GM18868 (cell line): Measurements from ENCODE around the gene TEX2.
A peak's percentile ranks its signal among the peaks of the same experiment; 100 is the strongest.

ENCODE experiments used
- ATAC-seq: cut with Tn5 transposase; IDR thresholded peaks from one replicate; pipeline ENCODE4 v1.9.1; 2021; ENCODE audit warnings: mild to moderate bottlenecking, moderate library complexity; ENCODE audit not compliant: unreplicated experiment

TEX2 gene

DNA sequence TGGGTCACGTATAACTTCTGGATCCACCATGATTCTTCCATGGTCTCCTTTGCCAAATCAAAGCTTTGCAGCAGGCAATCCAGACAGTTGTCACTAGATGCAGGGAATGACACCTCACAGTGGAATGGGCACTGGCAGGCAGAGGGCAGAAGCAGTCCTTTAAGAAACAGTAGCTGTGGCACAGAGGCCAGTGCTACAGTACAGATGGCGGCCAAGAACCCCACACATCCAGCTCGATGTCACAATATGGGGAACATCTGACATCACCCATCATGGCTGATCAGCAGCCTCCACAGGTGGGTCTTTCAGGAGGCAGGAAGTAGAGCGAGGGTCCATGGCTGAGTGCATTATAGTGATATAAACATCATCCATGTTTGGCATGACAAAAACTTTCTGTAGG lies 114.4 kb downstream of the TEX2 start:
- ATAC-seq: no peak

DNA sequence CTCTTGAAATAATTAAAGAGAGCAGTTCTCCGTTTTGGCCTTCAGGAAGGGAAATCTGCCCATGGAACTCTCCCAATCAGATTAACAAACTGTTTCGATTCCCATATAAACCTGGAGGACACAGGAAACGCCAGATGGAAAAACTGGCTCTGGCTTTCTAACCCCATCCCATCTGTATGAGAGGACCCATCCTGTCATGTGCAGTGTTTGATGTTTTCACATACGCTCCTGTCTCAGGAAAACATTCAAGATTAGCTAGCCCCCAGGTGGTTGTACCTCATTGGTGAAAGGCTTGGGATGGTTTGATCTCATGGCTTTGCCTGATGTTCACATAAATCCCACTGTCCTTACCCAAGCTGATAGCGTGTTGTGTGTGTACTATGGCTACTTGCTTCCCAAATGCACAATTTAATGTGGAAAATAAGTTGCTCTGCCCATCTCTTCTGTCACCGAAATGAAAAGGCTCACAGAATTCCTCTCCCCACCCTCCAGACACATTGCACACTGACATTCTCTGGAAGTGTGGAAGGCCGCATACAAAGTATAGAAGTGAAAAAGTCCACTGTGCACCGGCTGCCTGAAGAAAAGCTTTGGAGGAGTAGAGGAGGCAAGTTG lies 114.9 kb downstream of the TEX2 start:
- no peak for ATAC-seq

DNA sequence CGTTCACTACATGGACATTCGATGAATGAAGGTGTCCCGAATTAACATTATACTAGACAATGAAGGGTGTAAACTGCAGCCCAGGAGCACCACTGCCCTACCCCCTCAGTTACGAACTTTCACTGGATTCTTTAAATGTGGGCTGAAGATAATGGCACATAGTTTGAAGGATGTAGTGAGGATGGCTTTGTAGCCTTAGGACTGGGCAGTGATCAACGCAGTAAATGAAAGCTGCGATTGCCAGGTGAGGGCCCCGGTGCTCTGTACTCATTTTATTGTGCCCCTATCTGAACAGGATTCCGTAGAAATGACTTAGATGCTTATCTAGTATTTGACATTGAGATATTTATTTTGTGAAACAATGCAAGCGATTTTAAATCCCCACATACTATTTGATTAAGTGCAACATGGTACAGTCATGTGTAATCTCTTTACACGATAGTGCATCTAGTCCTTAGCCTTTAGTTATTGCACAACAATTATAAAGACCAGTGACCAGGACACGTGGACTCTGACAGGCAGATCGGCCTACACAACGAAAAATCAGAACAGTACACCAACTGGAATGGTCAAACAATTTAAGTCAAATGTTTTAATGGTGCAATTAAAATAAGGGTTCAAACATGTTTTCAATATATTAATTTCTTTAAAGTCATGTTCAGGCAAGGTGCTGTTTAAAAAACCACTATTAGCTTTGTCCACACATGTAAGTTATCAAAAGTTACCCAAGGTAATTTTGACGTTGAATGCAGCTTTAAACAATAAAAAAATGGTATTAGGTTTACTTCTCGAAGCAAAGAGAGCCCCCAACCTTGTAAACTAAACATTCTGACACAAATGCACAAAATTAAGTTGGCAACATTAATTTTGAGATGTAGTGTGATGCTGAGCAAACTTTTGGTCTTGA lies 115.7 kb downstream of the TEX2 start:
- no peak for ATAC-seq

DNA sequence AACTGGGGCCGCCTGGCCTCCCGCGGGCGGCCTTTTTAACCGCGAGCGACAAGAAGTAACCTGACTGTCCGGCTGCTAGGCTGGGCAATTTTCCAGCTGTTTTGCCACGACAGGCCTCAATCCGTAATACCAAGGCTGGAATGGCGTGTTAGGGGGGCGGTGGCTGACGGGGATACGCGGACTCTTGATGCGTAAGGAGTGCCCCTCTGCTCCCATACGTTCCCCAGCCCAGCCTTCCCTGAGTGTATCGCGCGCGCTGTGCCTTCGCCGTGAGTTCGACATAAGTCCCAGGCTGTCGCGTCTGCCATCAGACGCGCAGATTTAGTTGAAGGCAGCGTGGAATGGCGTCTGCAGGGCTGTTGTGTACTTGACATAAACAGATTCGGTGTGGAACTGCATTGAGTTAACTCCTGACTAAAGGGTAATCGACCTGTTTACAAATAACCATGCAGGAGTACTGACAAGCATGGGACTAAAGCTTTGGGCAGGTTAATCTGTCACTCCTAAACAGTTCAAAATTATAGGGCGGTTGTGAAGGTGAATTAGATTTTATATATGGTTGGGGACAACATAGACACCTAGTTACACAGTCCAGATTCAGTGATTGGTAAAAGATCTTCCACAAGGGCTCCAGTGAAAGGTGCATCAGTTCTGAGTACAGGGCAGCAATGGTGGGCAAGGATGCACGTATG lies 116.5 kb downstream of the TEX2 start:
- no peak for ATAC-seq

DNA sequence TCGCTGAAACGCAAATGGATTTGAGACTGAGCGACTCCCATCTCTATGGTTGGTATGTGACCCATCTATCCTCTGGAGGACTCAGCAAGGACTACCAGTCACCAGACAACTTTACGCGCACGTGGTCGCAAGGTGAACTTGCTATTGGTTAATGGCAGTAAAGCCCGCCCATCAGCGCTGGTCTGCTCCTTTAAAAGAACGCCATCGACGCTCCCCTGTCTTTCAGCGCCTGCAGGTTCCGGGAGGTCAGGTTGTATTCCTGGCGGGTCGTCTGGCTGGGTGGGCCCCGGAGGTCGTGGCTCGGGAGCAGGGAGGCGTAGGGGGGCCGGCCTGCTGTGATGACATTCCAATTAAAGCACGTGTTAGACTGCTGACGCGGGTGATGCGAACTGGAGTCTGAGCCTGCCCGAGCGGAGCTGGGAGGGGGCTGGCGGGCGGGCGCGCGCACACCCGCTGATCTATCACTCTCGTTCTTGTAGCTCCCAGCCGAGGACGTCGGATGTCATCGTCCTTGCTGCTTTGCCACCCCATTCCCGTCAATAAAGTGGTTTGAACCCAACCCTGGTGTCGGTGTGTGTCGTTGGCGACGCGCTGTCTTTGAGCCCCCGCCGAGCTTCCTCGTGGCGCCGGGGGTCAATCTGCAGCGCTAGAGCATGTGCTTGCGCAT lies 117.2 kb downstream of the TEX2 start:
- peak; percentile 95 for ATAC-seq

DNA sequence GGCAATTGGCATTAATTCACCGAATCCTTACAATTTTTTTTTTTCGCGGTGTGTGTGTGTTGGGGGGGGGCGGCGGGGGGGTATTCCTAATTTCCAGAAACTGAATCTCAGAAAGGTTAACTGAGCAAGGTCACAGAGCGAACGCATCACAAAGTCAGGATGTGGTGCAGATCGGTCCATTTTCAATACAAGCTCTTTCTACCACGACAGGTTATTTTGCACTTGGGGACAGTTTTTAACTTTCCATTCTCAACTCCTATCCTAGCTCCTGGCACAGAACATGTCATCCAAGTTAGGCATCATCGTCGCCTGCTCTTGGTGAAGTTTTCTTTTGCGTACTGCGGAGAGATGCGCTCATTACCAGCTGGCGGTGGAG lies 117.7 kb downstream of the TEX2 start:
- no peak for ATAC-seq

DNA sequence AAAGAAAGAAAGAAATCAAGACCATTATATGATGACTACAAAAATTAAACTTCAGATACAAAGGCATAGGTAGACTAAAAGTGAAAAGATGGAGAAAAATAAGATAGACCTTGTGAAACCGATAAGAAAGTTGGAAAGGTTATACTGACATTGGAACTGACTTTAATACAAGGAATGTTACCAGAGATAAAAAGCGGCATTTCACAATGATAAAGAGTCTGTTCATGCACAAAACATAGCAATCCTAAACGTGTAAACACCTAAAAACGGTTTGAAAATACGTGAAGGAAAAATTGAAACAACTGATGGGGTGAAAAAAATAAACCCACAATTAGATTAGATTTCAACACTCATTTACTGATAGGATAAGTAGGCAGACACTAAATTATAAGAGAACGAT lies 123.5 kb downstream of the TEX2 start:
- no peak for ATAC-seq

DNA sequence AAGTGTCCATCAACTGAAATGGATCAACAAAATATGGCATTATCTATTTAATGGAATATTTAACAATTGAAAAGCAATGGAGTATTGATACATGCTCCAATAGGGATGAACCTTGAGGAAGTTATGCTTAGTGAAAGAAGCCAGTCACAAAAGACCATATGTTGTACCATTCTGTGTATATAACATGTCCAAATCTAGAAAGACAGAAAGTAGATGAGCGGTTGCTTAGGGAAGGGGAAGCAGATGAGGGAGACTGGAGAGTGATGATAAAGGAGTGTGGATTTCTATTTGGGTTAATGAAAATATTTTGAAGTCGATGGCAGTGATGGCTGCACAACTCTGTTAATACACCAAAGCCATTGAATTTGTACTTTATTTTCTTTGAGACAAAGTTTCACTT lies 124.6 kb downstream of the TEX2 start:
- no peak for ATAC-seq

DNA sequence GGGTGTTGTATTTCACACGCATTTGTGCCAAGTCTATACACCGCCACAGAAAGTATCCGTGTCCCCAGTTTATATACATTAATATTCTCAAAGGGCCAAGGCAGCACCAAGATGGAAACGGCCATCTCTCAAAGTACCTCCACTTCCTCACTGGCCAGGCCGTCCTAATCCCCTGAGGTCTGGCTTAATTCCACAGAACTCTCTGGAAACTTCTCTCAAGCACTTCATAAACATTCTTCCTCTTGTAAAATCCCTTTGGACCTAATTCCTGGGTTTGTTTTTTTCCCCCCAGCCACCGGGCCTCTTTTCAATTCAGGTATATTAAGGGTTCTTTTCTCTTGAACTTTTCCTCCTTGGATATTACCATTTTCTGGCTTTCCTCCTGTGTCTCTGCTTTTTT lies 128.1 kb downstream of the TEX2 start:
- no peak for ATAC-seq

DNA sequence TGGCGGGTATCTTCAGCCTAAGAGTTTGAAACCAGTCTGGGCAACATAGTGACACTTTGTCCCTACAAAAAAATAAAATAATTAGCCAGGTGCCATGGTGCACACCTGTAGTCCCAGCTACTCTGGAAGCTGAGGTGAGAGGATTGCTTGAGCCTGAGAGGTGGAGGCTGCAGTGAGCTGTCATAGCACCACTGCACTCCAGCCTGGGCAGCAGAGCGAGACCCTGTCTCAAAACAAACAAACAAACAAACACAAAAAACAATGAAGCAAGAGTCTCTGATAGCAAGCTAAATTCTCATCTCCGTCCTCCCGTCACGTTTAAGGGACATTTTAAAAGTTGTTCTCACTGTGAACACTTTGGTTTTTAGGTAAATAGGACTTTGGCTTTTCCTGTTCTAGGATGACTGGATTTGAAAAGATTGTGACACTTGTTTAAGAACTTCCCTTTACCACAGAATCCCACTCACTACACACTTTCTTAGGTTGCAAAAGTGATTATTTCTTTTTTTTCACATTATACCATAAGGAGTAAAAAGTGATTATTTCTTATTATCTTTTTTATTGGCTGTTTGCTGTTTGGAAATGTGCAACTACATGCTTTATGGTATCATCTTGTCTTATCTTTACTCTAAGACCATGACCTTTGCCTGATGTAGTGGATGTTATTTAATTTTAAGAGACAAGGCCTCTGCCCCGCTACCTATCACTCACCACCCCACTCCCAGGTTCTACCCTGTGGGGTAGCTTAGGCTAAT lies 128.7 kb downstream of the TEX2 start:
- no peak for ATAC-seq

DNA sequence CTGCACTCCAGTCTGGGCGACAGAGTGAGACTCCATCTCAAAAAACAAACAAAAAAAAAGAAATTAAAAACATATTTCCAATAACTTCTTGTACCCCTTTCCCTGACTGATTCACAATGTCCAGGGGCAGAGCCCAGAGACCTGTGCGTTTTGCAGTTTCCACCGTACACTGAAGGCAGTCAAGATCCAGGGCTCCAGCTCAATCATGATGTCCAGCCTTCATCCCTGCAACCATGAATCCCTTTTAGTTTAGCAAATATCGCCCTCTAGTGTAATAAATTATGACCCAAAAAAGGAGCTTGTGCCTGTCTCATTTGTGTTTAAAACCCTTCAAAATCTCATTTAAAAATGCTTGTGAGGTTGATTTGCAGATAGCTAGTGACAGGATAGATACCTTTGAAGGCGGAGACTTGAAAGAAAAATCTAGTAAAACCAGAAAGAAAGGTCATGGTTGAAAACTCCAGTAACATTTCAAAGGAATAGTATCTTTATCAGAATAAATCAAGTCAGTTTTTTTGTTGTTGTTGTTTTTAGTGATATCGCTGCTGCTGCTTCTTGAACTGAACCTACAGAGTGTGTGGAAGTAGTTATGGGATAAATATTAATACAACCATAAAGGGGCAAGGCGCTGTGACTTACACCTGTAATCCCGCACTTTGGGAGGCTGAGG lies 129.4 kb downstream of the TEX2 start:
- no peak for ATAC-seq

DNA sequence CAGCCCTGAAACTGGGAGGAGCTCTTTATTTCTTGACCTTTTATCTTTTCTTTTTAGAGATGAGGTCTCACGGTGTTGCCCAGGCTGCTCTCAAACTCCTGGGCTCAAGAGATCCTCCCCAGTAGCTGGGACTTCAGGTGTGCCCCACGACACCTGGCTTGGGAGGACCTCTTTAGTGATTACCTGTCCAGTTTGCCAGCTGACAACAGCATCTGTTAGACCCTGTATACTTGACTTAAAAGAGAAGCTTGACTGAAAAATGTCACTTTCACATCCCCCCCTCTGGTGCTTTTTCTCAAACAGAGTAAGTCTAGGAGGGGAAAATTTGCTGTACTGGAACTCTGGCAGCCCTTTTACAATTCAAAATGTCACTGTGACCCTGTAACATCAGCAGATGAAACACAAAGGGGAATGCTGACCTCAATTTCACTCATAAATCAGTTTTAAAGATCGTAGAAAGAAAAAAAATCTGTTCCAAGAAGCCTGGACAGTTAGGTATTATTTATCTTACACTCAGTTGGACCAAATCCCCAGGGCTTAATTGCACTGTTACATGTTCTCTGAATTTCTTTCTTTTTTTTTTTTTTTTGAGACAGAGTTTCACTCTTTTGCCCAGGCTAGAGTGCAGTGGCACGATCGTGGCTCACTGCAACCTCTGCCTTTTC lies 131.3 kb downstream of the TEX2 start:
- no peak for ATAC-seq

DNA sequence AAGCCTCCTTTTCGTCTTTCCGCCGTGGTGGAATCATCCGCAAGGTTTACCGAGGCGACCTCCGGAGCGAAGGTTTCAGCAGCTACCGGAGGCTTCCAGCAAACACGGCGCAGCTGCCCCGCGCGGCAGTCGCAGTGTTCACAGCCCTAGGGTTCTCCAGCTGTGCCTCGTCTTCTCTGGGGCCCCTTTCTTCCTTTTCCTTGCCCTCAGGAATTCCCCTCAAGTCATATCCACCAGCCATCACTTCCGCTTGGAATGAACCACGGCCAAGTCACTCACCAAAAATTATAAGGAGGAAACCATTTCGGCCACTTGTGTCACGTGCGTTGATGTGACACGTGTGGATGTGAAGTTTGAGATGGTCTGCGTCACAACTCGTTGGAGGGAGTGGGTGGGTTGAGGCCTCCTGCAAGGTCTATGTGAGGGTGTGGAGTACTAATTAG lies 132.5 kb downstream of the TEX2 start:
- peak; percentile 24 for ATAC-seq

DNA sequence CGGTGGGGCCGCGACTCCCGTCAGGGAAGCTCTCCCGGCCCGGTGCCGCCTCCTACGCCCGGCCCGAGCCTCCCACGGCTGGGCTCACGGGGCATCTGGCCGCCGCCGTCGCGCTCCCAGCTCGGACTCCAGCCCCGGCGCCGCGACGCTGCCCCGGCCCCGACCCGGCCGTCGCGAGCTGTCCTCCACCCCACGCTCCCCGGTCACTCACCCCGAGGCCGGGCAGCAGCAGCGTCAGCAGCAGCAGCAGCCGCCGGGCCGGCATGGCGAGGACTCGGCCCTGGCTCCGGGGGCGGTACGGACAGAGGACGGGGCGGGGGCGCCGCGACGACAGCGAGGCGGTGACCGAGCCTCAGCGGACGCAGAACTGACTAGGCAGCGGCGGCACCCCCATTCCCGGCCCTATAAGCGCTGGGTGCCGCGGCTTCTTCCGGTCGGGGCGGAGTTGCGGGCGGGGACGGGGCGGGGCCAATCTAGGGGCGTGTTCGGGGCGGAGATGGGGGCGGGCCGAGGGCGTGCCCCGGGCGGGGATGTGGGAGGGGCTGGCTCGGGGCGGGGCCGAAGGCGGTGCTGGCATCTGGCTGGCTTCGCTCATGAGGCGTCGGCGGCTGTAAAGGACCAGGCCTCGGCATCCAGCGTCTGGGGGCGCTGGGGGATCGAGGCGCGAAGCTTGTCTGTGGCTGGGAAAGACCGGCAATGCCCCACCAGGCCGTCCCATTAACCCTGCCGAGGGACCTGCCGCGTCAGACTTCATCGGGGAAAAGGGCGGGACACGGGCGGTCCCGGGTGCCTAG lies 133.1 kb downstream of the TEX2 start, which contains the start of gene ERN1:
ERN1 (minus strand) TSS at position 380 of the 794 bp plus-strand sequence; CDS start at position 265, 115 bp downstream.
- peak; percentile 68 for ATAC-seq

DNA sequence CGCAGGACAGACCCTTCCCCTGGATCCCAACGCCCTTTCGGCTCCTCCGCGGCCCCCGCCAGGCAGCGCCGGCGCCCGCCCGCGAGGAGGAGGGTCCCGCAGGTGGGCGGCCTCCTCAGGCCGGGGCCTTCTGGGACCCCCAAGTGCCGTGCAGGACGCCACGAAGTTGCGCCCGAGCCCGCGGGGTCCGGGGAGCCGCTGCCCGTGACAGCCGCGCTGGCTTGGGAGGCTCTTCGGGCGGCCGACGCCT lies 133.6 kb downstream of the TEX2 start:
- ATAC-seq: no peak

DNA sequence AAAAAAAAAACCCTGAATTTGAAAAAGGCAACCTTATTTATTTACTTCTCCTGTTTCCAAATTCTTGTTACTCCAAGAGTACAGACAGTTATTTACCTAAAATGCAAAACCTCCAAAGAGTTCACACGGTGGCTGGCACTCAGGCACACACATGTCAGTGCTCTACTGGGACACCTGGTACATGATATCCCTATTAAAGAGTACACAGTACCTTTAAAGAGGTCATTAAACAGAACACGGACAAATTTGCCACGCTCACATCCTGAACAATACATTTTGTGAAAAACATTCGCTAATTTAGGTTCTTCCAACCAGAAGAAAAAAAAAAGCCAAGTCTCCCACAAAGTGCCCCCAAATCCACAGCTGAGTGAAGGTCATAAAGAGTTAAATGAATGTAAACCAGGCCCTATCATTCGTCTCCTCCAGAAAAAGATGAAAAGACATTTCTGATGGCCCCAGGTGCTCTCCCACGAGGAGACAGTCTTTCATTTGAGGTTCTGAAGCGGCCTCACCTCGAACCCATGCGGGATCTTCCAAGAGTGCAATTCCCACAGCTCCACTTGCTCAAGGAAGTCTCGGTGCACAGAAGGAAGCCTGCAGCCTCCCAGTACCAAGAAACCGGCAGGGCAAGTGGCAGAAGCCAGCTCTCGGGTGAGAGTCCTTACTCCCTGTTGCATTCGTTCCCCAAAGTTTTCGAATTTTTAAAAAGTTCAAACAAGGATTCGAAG lies 134.1 kb downstream of the TEX2 start:
- no peak for ATAC-seq

DNA sequence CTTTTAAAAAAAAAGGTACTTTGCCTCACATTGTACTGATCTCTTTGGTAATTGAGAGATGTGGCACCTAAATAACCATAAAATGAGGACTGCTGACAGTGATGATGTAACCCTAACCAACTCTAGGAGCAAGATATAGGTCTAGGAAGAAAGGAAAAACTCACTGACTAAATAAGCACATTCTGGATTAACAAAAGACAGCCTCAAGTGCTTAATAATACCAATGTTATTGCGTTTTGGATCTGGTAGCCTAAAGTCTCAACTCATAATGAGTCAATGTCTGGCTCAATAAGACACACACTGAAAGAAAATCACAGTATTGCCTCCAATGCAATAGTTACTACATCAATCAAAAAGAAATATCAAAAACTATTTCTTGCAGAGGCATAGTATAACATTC lies 136.1 kb downstream of the TEX2 start:
- ATAC-seq: no peak

DNA sequence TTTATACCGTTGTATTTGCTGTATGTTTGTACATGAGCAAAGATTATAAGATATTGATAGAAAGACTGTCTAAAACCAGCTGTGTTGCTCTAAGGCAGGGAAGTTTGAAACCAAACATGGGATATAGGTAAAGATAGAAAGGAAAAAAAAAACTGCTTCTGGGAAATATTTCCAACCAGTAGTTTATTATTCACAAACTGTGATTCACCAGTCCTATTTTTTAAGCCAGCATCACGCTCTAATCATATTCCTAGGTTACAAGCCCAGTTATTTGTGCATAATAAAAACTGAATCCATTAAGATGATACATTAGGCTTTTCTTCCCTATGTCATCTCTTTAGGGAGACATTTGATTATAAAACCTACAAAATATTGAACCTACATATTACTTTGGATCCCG lies 137.1 kb downstream of the TEX2 start:
- no peak for ATAC-seq
